Mucosa of descending colon (tissue), 3 donors: ENCODE measurements around the gene ABCA9. TPM values are rescaled to one million over a fixed set of nuclear protein-coding genes. Genes with fewer than 3 reads are reported as not detected.

ENCODE experiments used
- ATAC-seq: fragments of 200-7000 bp; cut with Tn5 transposase; one replicate; pipeline ENCODE4 v1.9.1; 2020; ENCODE audit warnings: mild to moderate bottlenecking, moderate library complexity
- DNase-seq, 3 donors: peaks; one replicate each; pipeline ENCODE4 v3.0.0-alpha.2; 2020
- H3K36me3 ChIP-seq: fragments of 200-600 bp; one replicate; pipeline ENCODE4 v1.8.0; 2021; ENCODE audit warnings: low read depth, mild to moderate bottlenecking
- H3K4me1 ChIP-seq: fragments of 200-600 bp; one replicate; pipeline ENCODE4 v1.8.0; 2021; ENCODE audit warnings: low read depth, mild to moderate bottlenecking
- H3K4me3 ChIP-seq: fragments of 200-600 bp; one replicate; pipeline ENCODE4 v1.8.0; 2021; ENCODE audit warnings: mild to moderate bottlenecking
- H3K9me3 ChIP-seq: fragments of 200-600 bp; one replicate; pipeline ENCODE4 v1.8.0; 2021; ENCODE audit warnings: mild to moderate bottlenecking
- intact Hi-C, 2 donors: fragments of 100-400 bp; cut with DNase I in 1 of 2; cut with micrococcal nuclease in 1 of 2; formaldehyde crosslinking; loops; one replicate each; pipeline versions ENCODE4 v1.11.0 to v1.11.1; 2022; cut with DNase I, micrococcal nuclease
- microRNA-seq: library from miRNA; unstranded; fragments of <30 nt; microRNA quantifications from one replicate; pipeline ENCODE4, GENCODE V29; 2019
- total RNA-seq, 3 donors: library from RNA; stranded (reverse); fragmentation: NEBNext Ultra II Directional in 2 of 3; extraction: Animal tissue kit (Norgen Biotek cat#: 25700) in 2 of 3; gene quantifications; one replicate each; pipeline versions ENCODE4 v1.2.1 to v1.2.4, GENCODE V29; 2021 to 2023
- TF ChIP-seq, protein P1 (sequence below): fragments of 200-600 bp; IDR thresholded peaks from one replicate; pipeline ENCODE4 v1.8.0; 2022; ENCODE audit warnings: antibody characterized with exemption, mild to moderate bottlenecking
- donor health status: DM: no; HTN: no; CAD: no; lungs with moderate emphysema.
- donor health status: DM: no; HTN: no; CAD: no.
- donor health status: DM: no; HTN: yes; CAD: no.

Gene ABCA9
- total RNA-seq, 3 donors from 2014 or later = 2.0 to 20.0 (median 3.6) TPM

DNA sequence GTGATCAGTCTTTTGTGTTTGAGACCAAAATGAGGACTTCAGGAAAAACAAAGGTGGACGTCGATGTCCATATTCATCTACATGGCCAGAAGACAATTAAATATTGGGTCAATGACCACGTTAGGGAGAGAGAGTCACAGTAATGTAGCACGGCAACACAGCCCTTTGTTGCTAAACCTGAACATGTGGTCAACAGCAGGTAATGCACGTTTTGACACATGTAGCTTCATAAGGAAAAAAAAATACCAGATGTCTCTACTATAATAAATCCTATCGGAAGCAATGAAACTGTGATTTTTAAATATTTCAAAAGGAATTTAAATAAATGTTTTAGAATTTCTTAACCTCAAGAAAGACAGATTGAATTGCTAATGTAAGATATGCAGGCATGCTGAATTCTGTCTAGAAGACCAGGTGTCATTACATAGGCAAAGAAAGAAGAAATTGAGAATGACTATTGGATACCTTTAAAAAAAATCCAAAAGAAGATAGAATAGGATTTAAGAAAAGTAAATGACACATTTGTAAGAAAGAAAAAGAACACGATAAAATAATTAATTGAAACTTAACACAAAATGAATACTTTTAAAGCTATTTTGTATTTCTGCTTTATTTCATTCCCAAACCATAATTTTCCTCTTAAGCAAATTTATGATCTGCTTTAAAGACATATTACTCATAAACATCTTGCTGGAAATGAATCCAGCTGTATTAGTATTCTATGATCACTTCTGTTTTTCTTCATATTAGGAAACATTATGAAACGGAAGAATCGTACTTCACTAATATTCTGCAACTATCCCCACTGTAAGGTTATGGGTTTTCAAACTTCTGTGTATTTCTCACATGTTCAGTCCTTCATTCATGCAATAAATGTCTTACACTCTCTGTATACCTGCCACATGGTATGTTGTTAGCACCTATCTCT is 135.7 kb downstream of the ABCA9 start:
- TF ChIP-seq, protein P1, sequence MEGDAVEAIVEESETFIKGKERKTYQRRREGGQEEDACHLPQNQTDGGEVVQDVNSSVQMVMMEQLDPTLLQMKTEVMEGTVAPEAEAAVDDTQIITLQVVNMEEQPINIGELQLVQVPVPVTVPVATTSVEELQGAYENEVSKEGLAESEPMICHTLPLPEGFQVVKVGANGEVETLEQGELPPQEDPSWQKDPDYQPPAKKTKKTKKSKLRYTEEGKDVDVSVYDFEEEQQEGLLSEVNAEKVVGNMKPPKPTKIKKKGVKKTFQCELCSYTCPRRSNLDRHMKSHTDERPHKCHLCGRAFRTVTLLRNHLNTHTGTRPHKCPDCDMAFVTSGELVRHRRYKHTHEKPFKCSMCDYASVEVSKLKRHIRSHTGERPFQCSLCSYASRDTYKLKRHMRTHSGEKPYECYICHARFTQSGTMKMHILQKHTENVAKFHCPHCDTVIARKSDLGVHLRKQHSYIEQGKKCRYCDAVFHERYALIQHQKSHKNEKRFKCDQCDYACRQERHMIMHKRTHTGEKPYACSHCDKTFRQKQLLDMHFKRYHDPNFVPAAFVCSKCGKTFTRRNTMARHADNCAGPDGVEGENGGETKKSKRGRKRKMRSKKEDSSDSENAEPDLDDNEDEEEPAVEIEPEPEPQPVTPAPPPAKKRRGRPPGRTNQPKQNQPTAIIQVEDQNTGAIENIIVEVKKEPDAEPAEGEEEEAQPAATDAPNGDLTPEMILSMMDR = no peak
- no peak for ATAC-seq
- intact Hi-C loops = no loop called here
- no peak for DNase-seq
- Histone ChIP-seq H3K9me3 (no peaks in the 10 kb centered on the region), H3K36me3 (no peaks in the 10 kb centered on the region), H3K4me1 (no peaks in the 10 kb centered on the region), H3K4me3 (no peak overlapping the region)

Small RNAs within 50 kb of the gene (microRNA-seq; reads per million reads assigned to microRNA genes)
- gene MIR4524A (not detected), gene MIR4524B (not detected)

Other genes with a start within 250 kb of the ABCA9 start
- gene ABCA8, start 105.5 kb downstream of the ABCA9 start, total RNA-seq = 10 to 100 TPM in 2 of 3 donors, 1 to 10 TPM in 1; 6.0 to 42.1 (median 13.1) TPM
- 10 to 100 TPM in 1 of 3 donors, 1 to 10 TPM in 2; 5.4 to 21.3 (median 7.7) TPM for gene ABCA6, start 81.0 kb upstream of the ABCA9 start, total RNA-seq
- 10 to 100 TPM in 1 of 3 donors, 1 to 10 TPM in 2; 3.1 to 14.2 (median 6.1) TPM for gene ABCA10, start 167.9 kb upstream of the ABCA9 start, total RNA-seq